NT2/D1 (cell line): ENCODE data around the gene CCPG1.
A peak's percentile ranks its signal among the peaks of the same experiment; 100 is the strongest.

Experiments
- DNase-seq: peaks from one replicate; pipeline ENCODE4 v3.0.0-alpha.2; 2011; ENCODE audit warnings: low read depth, low spot score
- H3K27me3 ChIP-seq: 2 replicates; pipeline ENCODE4 v1.6.0; 2011; ENCODE audit warnings: mild to moderate bottlenecking; ENCODE audit not compliant: insufficient read length, insufficient read depth
- H3K36me3 ChIP-seq: 2 replicates; pipeline ENCODE4 v1.6.1; 2011; ENCODE audit warnings: mild to moderate bottlenecking, low read length, mixed read lengths; ENCODE audit not compliant: insufficient read depth, insufficient read length
- H3K4me1 ChIP-seq: 2 replicates; pipeline ENCODE4 v1.5.1; 2011; ENCODE audit not compliant: insufficient read depth, insufficient read length
- H3K4me3 ChIP-seq: 2 replicates; pipeline ENCODE4 v1.5.1; 2011; ENCODE audit warnings: low read depth; ENCODE audit not compliant: insufficient read length
- H3K9ac ChIP-seq: 2 replicates; pipeline ENCODE4 v1.6.0; 2011; ENCODE audit warnings: low read depth; ENCODE audit not compliant: insufficient read length
- H3K9me3 ChIP-seq: 2 replicates; pipeline ENCODE4 v1.5.1; 2011; ENCODE audit warnings: mild to moderate bottlenecking, low read length; ENCODE audit not compliant: insufficient read depth
- SUZ12 ChIP-seq: IDR thresholded peaks from 2 replicates; pipeline ENCODE4 v1.6.1; 2011; ENCODE audit not compliant: insufficient read length, insufficient read depth; ENCODE audit errors: extremely low read depth
- YY1 ChIP-seq: IDR thresholded peaks from 2 replicates; pipeline ENCODE4 v1.6.1; 2011; ENCODE audit not compliant: insufficient read length, insufficient read depth
- ZNF274 ChIP-seq: IDR thresholded peaks from 2 replicates; pipeline ENCODE4 v1.6.1; 2011; ENCODE audit warnings: mild to moderate bottlenecking, low read depth, low read length

CCPG1 gene

GRCh38 chr15:55357774-55358173 is 50.4 kb downstream of the CCPG1 start:
- Histone ChIP-seq H3K27me3 (no peaks in the 10 kb centered on the region), H3K9ac (no peak overlapping the region), H3K4me3 (no peak overlapping the region), H3K4me1 (no peaks in the 10 kb centered on the region), H3K36me3 (peaks cover 4% of the 10 kb centered on the region), H3K9me3 (no peaks in the 10 kb centered on the region)
- no peak for TF ChIP-seq ZNF274
- TF ChIP-seq SUZ12 = no peak
- no peak for TF ChIP-seq YY1
- no peak for DNase-seq

GRCh38 chr15:55356985-55357585 is 51.1 kb downstream of the CCPG1 start:
- no peak for TF ChIP-seq ZNF274
- TF ChIP-seq SUZ12 = no peak
- TF ChIP-seq YY1 = no peak
- H3K9me3 ChIP-seq = no peaks in the 10 kb centered on the region
- peaks cover 4% of the 10 kb centered on the region for H3K36me3 ChIP-seq
- DNase-seq = no peak
- H3K4me3 ChIP-seq = no peak overlapping the region
- H3K9ac ChIP-seq = no peak overlapping the region
- no peaks in the 10 kb centered on the region for H3K4me1 ChIP-seq
- no peaks in the 10 kb centered on the region for H3K27me3 ChIP-seq

- no peaks in the 10 kb centered on the region for H3K4me1 ChIP-seq
- H3K9me3 ChIP-seq = no peaks in the 10 kb centered on the region
- no peak for DNase-seq
- H3K27me3 ChIP-seq = no peaks in the 10 kb centered on the region
- no peak overlapping the region for H3K9ac ChIP-seq
- peaks cover 4% of the 10 kb centered on the region for H3K36me3 ChIP-seq
- no peak overlapping the region for H3K4me3 ChIP-seq
- TF ChIP-seq SUZ12 (no peak), ZNF274 (no peak)
These were observed 55.1 kb downstream of the CCPG1 start for GRCh38 chr15:55353025-55353424.

GRCh38 chr15:55349282-55349681 is 58.9 kb downstream of the CCPG1 start:
- H3K4me3 ChIP-seq = no peak overlapping the region
- TF ChIP-seq ZNF274 = no peak
- TF ChIP-seq YY1 = no peak
- no peak for TF ChIP-seq SUZ12
- no peak for DNase-seq
- H3K4me1 ChIP-seq = no peaks in the 10 kb centered on the region
- no peaks in the 10 kb centered on the region for H3K27me3 ChIP-seq
- H3K9me3 ChIP-seq = no peaks in the 10 kb centered on the region
- H3K36me3 ChIP-seq = no peaks in the 10 kb centered on the region
- H3K9ac ChIP-seq = no peak overlapping the region

GRCh38 chr15:55348281-55348778 is 59.8 kb downstream of the CCPG1 start:
- Histone ChIP-seq H3K36me3 (no peaks in the 10 kb centered on the region), H3K9me3 (no peaks in the 10 kb centered on the region), H3K4me3 (no peak overlapping the region), H3K9ac (no peak overlapping the region), H3K27me3 (no peaks in the 10 kb centered on the region), H3K4me1 (no peaks in the 10 kb centered on the region)
- no peak for DNase-seq
- TF ChIP-seq YY1 (no peak), SUZ12 (no peak), ZNF274 (no peak)

- Histone ChIP-seq H3K27me3 (no peaks in the 10 kb centered on the region), H3K9me3 (no peaks in the 10 kb centered on the region), H3K4me3 (no peak overlapping the region), H3K36me3 (peaks cover 4% of the 10 kb centered on the region), H3K9ac (no peak overlapping the region), H3K4me1 (no peaks in the 10 kb centered on the region)
- no peak for TF ChIP-seq YY1
- TF ChIP-seq ZNF274 = no peak
- no peak for TF ChIP-seq SUZ12
- DNase-seq = peak; percentile 22
These were observed 64.0 kb downstream of the CCPG1 start for GRCh38 chr15:55344206-55344605.

- DNase-seq = no peak
- no peak for TF ChIP-seq SUZ12
- no peak for TF ChIP-seq ZNF274
- TF ChIP-seq YY1 = no peak
These were observed 65.0 kb downstream of the CCPG1 start for GRCh38 chr15:55343168-55343567.

GRCh38 chr15:55337160-55337559 is 71.0 kb downstream of the CCPG1 start:
- no peaks in the 10 kb centered on the region for H3K9me3 ChIP-seq
- H3K9ac ChIP-seq = no peak overlapping the region
- H3K4me1 ChIP-seq = no peaks in the 10 kb centered on the region
- peaks cover 7% of the 10 kb centered on the region for H3K36me3 ChIP-seq
- TF ChIP-seq ZNF274 (no peak), SUZ12 (no peak), YY1 (no peak)
- no peak overlapping the region for H3K4me3 ChIP-seq
- H3K27me3 ChIP-seq = no peaks in the 10 kb centered on the region
- no peak for DNase-seq

More at GRCh38 chr15:55343168-55343567, 65.0 kb downstream of the CCPG1 start:
- H3K27me3 ChIP-seq = no peaks in the 10 kb centered on the region
- no peaks in the 10 kb centered on the region for H3K4me1 ChIP-seq
- no peak overlapping the region for H3K4me3 ChIP-seq
- H3K9ac ChIP-seq = no peak overlapping the region
- H3K36me3 ChIP-seq = peaks cover 4% of the 10 kb centered on the region
- H3K9me3 ChIP-seq = no peaks in the 10 kb centered on the region
